IPS DF 4.7 (cell line): ENCODE measurements around the gene FADD.

Experiments used
- DNase-seq: peaks from one replicate; pipeline ENCODE4 v3.0.0-alpha.2; 2013; ENCODE audit warnings: low spot score; ENCODE audit errors: extremely low read depth

FADD gene

GRCh38 chr11:70202920-70203750 is at the start of gene FADD:
Gene FADD (plus strand): TSS chr11:70203296. CDS start chr11:70203460, 164 bp downstream.
- DNase-seq: peak; percentile 62

- DNase-seq: no peak
Measured at GRCh38 chr11:70155386-70155785, 47.7 kb upstream of the FADD start.

GRCh38 chr11:70156291-70157037 is 46.6 kb upstream of the FADD start:
- DNase-seq: no peak

GRCh38 chr11:70158201-70158600 is 44.9 kb upstream of the FADD start:
- no peak for DNase-seq

- no peak for DNase-seq
Measured at GRCh38 chr11:70158757-70159389, 44.2 kb upstream of the FADD start.

- DNase-seq: no peak
Measured at GRCh38 chr11:70159627-70160570, 43.2 kb upstream of the FADD start.

GRCh38 chr11:70161043-70161625 is 42.0 kb upstream of the FADD start:
- DNase-seq: no peak

GRCh38 chr11:70164705-70165104 is 38.4 kb upstream of the FADD start:
- no peak for DNase-seq

GRCh38 chr11:70167120-70167519 is 36.0 kb upstream of the FADD start:
- DNase-seq: no peak

GRCh38 chr11:70167723-70168404 is 35.2 kb upstream of the FADD start:
- no peak for DNase-seq

GRCh38 chr11:70168405-70168754 is 34.7 kb upstream of the FADD start:
- no peak for DNase-seq

- DNase-seq: no peak
Measured at GRCh38 chr11:70169127-70169526, 34.0 kb upstream of the FADD start.

GRCh38 chr11:70169632-70170031 is 33.5 kb upstream of the FADD start:
- DNase-seq: no peak

- no peak for DNase-seq
Measured at GRCh38 chr11:70170596-70171210, 32.4 kb upstream of the FADD start.

- no peak for DNase-seq
Measured at GRCh38 chr11:70173018-70173417, 30.1 kb upstream of the FADD start.

- no peak for DNase-seq
Measured at GRCh38 chr11:70174547-70175235, 28.4 kb upstream of the FADD start.

GRCh38 chr11:70175236-70175698 is 27.8 kb upstream of the FADD start:
- DNase-seq: no peak

GRCh38 chr11:70176940-70177689 is 26.0 kb upstream of the FADD start:
- DNase-seq: no peak
